Epithelial cell of esophagus (primary cell): ENCODE results near the gene CABLES1.

Experiments
- DNase-seq: peaks from one replicate; pipeline ENCODE4 v3.0.0; 2010; ENCODE audit warnings: low read depth
- H3K4me3 ChIP-seq: 2 replicates; pipeline ENCODE4 v1.5.1; 2011; ENCODE audit warnings: mild to moderate bottlenecking, low read length, control low read depth
- CTCF ChIP-seq: IDR thresholded peaks from 2 replicates; pipeline ENCODE4 v1.5.1; 2011; ENCODE audit warnings: low read depth, mild to moderate bottlenecking, low read length, control low read depth, inconsistent platforms; ENCODE audit not compliant: insufficient read depth; ENCODE audit errors: missing control alignments

CABLES1 gene

GRCh38 chr18:23137097-23137635 is 1.9 kb downstream of the CABLES1 start:
- DNase-seq: no peak
- TF ChIP-seq CTCF: no peak
- H3K4me3 ChIP-seq: no peak overlapping the region

- H3K4me3 ChIP-seq: no peak overlapping the region
- no peak for TF ChIP-seq CTCF
- DNase-seq: no peak
Measured at GRCh38 chr18:23137788-23138216, 2.5 kb downstream of the CABLES1 start.

- no peak for TF ChIP-seq CTCF
- H3K4me3 ChIP-seq: no peak overlapping the region
- DNase-seq: no peak
Measured at GRCh38 chr18:23138471-23138870, 3.2 kb downstream of the CABLES1 start.

- TF ChIP-seq CTCF: no peak
- no peak for DNase-seq
- H3K4me3 ChIP-seq: no peak overlapping the region
Measured at GRCh38 chr18:23141104-23141999, 6.1 kb downstream of the CABLES1 start.

- H3K4me3 ChIP-seq: no peak overlapping the region
- peak; percentile 74 for DNase-seq
- TF ChIP-seq CTCF: no peak
Measured at GRCh38 chr18:23142251-23142929, 7.1 kb downstream of the CABLES1 start.

- peak; percentile 83 for DNase-seq
- H3K4me3 ChIP-seq: no peak overlapping the region
- no peak for TF ChIP-seq CTCF
Measured at GRCh38 chr18:23143016-23143814, 7.9 kb downstream of the CABLES1 start.
